H1 (cell line): ENCODE results near the gene NELFB. TPM values are rescaled to one million over a fixed set of nuclear protein-coding genes. Genes with fewer than 3 reads are reported as not detected.

Experiments used
- polyA plus RNA-seq, 7 experiments: library from polyadenylated mRNA; depleted of rRNA in 3 of 7; stranded (reverse) in 5 of 7; unstranded in 2 of 7; fragments of >200 nt in 5 of 7; fragments of 200-250 nt in 2 of 7; gene quantifications; 1 replicate in 5 of 7; 2 replicates in 1 of 7; 4 replicates in 1 of 7; pipeline versions ENCODE4 v1.2.1 to v1.2.3, GENCODE V29; 2011 to 2013; ENCODE audit warnings: missing spikeins in 2 of 7, mixed read lengths in 2 of 7
- total RNA-seq: library from RNA; stranded (reverse); fragmentation: NEBNext Ultra II Directional; extraction: Animal tissue kit (Norgen Biotek cat#: 25700); gene quantifications from 2 replicates; pipeline ENCODE4 v1.2.1, GENCODE V29; 2021
- TF ChIP-seq, protein P1 (sequence below), 3 experiments: IDR thresholded peaks; 1 replicate in 2 of 3; 2 replicates in 1 of 3; pipeline versions ENCODE4 v1.5.1 to v1.6.1; 2011; ENCODE audit warnings: low read length in 3 of 3, mild to moderate bottlenecking in 3 of 3, inconsistent platforms in 2 of 3, low read depth in 1 of 3, moderate library complexity in 1 of 3; ENCODE audit not compliant: insufficient read depth in 1 of 3; ENCODE audit errors: control extremely low read depth in 1 of 3

Gene NELFB
- total and polyA plus RNA-seq, 2 of the 8 experiments (the other 6 are each of a cell fraction or from before 2014, with no cell fraction given): 57.6 to 78.0 TPM

DNA sequence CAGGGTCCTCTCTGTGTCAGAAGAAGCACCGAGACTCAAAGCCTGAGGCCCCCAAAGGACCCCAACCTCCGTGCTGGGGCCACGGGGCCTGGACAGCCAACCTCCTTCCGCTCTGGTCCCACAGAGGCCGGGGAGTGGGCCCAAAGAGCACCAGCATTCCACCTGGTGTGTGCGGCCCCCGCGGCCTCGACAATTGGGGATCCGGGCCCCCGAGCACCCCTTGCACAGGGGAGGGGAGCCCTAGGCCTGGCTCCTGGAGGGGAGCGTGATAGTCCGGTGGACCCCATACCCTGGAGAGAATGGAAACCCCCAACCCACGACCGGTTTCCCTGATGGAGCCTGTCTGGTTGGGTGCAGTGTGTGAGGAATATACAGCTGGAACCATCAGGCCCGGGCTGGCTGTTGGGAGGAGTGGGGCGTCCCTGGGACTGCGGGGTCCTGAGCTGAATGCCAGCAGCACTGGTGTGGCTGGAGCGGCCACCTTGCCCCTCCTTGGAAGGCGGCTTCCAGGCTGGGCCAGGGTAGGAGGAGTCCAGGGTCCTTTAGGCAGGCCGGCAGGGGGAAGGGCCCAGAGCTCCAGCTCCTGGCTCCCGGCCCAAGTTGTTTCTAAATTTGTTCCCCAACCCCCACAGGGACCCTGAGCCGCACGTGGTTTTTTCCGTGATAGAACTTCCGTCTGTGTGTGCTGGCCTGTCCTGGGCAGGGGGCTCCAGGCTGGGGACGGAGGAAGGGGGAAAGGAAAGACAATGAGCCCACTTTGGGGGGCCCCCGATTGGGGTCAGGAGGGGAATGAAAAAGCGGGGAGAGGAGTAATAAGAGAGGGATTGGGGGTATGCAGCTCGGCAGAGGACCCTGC, 21.6 kb downstream of the NELFB start (continued):
- TF ChIP-seq, protein P1, sequence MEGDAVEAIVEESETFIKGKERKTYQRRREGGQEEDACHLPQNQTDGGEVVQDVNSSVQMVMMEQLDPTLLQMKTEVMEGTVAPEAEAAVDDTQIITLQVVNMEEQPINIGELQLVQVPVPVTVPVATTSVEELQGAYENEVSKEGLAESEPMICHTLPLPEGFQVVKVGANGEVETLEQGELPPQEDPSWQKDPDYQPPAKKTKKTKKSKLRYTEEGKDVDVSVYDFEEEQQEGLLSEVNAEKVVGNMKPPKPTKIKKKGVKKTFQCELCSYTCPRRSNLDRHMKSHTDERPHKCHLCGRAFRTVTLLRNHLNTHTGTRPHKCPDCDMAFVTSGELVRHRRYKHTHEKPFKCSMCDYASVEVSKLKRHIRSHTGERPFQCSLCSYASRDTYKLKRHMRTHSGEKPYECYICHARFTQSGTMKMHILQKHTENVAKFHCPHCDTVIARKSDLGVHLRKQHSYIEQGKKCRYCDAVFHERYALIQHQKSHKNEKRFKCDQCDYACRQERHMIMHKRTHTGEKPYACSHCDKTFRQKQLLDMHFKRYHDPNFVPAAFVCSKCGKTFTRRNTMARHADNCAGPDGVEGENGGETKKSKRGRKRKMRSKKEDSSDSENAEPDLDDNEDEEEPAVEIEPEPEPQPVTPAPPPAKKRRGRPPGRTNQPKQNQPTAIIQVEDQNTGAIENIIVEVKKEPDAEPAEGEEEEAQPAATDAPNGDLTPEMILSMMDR (IDR thresholded peaks at IDR 0.05; ENCODE audit: control extremely low read depth in 1 of 3, insufficient read depth in 1 of 3, low read depth in 1 of 3, low read length in 3 of 3): no peak
